HG03095 (cell line): ENCODE measurements around the gene MAP3K4.
A peak's percentile ranks its signal among the peaks of the same experiment; 100 is the strongest.
"Not testable (repeated sequence)": the region's sequence is repeated elsewhere in the genome, so short reads cannot be mapped to it uniquely, and the experiment has no call there.

Experiments used
- ATAC-seq: cut with Tn5 transposase; IDR thresholded peaks from one replicate; pipeline ENCODE4 v1.9.1; 2021; ENCODE audit warnings: moderate library complexity; ENCODE audit not compliant: unreplicated experiment

The MAP3K4 gene

DNA sequence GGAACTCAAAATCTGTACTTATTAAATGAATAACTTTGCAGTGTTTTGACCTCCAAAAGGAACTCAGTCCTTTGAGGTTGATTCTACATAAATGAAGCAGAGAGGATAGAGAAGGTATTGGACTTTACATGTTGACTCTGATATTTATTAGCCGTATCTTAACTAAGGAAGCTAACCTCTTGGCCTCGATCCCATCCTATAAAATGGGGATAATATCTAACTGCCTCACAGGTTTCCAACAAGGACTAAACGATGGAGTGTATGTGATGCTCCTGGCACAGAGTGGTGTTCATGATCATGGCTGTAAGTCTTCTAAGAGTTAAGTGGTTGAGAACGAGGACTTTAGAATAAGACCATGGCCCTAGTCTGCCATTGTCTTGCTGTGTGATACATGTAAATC is 24.2 kb upstream of the MAP3K4 start:
- no peak for ATAC-seq

DNA sequence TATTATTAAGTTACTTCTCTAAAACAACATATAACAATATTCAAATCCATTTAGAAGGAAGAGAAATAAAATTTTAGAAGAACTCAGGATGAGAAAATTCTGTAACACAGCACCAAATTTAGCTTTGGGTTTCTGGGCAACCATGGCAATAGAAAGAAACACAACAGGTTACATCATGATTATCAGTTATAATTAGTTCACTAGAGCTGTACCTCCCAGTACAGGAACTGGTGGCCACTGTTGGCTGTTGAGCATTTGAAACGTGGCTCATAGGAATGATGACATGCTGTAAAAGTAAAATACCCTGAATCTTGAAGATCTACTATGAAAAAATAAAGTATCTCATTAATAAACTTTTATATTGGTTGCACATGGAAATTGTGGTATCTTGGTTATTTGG is 23.7 kb upstream of the MAP3K4 start:
- no peak for ATAC-seq

DNA sequence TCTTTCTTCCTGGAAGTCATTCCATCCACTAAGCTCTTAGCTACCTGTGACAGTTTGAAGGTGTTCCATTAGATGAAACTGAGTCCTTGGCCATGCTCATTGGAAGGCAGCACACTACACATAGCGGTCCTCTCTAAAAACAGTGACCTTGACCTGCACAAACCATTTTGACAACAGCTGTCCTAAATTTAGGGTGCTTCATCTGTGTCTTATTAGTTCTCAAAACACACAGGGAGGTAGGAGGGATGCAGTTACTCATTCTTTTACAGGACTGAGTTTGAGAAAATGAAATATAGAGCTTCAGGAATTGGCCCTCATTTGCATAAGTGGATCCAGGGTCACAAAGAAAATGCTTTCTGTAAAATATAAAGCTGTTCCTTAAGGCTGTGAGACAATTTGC is 20.4 kb upstream of the MAP3K4 start:
- no peak for ATAC-seq

DNA sequence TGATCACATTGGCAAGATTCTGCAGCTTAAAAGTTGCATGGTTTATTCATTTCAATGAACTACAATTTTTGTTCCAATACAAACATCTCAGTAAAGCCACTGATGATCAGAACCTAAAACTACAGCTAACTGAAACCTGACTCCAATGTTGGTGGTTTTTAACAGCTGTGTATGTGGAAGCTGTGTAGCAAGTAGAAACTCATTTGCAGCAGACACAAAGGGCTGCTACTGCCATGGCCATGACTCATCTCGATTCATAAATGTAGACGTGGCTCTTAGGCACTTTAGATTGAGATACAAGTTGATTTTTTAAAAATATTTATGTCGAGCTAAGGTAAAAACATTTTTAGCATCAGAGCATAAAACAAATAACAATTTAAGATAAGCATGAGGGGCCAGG is 19.5 kb upstream of the MAP3K4 start:
- ATAC-seq = peak; percentile 60

DNA sequence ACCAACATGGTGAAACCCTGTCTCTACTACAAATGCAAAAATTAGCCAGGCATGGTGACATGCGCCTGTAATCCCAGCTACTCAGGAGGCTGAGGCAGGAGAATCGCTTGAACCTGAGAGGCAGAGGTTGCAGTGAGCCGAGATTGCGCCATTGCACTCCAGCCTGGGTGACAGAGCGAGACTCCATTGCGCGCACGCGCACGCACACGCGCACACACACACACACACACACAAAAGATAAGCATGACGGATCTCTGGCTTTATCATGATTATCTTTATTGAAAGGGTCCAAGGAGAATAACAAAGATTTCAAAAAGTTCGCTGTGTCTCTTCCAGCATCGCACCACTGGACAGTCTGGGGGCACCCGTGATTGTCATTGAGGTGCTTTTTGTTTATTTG is 19.0 kb upstream of the MAP3K4 start:
- not testable (repeated sequence) for ATAC-seq

DNA sequence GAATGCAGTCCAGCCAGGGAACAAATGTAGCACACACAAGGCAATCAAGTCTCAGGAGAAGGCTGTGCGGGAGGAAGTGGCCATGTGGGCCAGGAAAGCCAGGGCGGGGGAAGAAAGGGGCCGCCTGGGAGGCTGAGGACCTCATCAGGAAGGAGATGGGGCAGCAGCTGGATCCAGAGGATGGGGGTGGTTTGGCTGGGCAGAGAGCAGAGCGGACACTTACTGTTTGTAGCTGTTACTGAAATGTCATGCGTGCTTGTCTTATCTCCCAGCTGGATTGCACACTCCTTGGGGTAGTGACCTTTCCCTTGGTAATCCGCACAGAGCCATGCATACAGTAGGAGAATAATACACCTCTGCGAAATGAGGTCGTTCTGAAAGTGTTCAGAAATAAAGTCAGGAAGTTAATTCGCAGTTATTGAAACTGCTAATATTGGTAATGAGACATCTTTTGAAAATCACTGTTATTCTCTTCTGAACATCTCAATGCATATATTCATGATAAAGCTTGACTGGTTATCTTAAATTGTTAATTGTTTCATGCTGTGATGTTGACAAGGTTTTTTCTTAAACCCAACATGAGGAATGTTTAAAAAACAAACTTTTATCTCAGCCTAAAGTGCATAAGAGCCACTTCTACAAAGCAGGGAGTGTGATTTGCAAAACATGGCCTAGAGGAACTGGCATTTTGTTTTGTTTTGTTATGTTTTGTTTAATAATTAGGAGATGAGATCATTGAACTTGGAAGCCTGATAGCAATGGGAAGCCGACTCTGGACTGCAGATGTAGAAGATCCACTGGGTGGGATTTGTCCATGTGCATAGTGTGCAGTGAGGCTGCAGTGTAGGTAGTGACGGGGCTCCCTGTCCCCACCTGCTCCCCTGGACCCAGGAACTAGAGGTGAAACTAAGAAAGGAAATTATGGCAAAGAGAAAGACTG is 18.0 kb upstream of the MAP3K4 start:
- ATAC-seq = no peak

DNA sequence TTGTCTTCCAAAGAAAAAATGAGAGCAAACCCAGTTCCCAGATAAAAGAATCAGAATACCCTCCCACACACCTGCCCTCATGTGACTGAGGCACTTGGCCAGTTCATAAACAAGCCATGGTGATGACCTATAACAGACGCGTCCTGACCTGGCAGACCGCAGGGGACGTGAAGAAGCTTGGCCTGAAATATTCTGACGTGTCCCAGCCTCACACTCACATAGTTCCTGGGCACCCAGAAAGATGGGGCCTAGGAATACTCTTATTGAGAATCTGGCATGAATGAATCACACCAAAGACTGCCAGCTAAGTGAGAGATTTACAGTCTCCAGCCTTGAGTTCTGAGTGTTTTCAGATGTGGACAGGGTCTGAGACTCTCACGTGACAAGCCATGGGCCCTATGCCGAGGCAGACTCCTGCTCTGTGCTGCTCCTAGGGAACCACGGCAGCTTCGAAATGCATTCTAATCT is 17.2 kb upstream of the MAP3K4 start:
- no peak for ATAC-seq

DNA sequence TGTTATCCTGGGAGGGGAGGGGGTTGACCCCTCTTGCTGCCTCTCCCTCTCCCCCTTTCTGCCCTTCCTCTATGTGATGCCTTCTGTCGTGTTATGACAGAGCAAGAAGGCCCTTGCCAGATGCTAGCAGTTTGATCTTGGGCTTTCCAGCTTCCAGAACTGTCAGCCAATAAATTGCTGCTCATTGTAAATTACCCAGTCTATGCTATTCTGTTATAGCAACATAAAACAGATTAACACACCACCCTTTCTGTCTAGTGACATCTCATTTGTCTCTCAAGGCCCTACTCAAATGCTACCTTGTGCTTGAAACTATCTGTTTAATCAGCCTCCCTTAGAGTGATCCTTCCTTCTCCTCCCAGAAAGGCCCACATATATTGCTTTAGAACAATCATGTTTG is 16.4 kb upstream of the MAP3K4 start:
- ATAC-seq = no peak

DNA sequence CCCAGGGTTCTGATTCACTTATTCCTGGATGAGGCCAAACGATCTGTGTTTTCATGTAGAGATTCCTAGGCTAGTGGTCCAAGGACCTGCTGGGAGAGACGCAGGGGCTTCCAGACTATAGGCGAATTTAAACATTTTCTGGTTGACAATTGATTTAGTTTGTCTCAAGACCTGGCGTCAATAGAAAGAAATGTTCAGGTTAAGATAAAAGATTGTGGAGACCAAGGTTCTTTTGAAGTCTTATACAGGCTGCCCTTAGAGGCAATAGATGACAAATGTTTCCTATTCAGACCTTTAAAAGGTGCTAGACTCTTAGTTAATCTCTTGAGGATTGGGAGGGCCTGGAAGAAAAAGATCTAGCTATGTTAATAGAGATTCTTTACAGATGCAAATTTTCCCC is 15.6 kb upstream of the MAP3K4 start:
- ATAC-seq = not testable (repeated sequence)

DNA sequence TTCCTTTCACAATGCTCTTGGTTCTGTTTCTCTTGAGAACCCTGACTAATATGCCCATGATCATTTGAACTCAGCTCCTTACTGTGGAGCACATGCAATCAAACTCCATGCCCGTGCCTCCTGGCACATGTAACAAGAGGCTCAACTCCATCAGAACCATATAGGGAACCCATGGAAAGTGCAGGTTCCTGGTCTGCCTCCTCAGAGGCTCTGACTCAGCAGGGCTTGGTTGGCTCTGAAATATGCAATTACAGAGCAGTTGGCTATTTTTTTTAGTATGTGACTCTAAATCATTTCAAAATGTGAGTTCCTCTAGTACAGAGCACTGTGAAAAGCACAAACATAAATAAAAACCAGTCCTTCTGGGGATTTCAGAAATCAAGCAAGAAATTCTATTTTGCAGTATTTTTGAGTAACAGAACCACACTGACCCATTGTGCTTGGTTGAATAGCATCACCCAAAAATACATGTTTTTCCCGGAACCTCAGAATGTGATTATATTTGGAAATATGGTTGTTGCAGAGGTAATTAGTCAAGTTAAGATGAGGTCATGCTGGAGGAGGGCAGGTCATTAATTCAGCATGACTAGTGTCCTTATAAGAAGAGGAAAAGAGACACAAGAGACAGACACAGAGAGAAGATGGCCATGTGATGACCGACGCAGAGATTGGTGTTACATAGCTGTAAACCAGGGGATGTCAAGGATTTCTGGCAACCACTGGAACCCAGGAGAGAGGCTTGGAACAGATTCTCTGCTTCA is 13.2 kb upstream of the MAP3K4 start:
- ATAC-seq = no peak

DNA sequence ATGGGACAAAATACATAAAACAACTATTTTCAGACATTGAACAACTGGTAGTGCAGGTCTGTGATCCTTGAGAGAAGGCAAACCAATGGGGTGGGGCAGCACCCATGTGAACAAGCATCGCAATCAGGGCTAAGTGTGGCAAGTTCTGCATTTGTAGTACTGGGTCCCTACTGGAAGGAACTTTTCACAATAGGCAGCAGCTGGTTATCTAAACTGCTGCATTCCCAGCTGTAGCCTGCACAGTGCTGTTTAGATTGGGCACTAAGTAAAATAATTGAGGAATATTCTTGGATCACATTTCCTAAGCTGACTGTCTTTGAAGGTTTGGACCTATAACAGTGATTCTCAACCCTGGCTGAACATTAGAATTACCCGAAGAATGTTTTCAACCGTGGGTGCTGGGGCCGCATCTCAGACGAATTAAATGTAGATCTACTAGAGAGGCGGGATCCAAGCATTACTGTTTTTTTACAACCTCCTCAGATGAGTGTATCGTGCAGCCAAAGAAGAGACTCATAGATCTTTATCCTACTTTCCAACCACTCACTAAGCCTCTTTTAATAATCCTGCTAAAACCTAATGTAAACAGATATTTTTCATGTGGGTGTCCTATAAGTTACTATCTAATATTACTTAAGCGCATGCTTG is 12.4 kb upstream of the MAP3K4 start:
- no peak for ATAC-seq

DNA sequence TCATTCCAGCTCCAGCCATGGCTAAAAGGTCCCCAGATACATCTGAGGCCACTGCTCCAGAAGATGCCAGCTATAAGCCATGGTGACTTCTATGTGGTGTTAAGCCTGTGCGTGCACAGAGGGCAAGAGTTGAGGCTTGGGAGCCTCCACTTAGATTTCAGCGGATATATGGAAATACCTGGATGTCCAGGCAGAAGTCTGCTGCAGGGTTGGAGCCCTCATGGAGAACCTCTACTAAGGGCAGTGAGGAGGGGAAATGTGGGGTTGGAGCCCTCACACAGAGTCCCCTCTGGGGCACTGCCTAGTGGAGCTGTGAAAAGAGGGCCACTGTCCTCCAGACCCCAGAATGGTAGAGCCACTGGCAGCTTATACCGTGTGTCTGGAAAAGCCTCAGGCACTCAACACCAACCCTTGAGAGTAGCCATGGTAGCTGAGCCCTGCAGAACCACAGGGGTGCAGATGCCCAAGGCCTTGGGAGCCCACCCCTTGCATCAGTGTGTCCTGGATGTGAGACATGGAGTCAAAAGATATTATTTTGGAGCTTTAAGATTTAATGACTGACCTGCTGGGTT is 8.1 kb upstream of the MAP3K4 start:
- ATAC-seq = not testable (repeated sequence)

DNA sequence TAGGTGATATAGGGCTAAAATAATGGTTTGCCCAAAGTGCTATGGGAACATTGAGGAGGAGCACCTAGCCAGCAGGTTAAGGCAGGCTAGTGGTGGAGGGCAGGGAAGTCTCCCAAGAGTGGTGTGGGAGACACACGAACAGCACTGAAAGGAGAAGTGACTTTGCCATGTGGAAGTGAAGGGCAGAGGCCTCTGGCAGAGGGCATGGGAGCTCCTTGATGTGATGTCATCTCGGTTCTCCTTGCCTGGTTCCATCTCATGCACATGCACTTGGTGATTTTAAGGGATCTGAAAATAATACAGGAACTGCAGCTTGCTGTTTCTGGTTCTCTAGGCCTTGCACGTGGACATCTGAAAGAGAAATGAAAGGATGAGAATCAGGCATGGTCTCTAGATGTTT is 4.7 kb upstream of the MAP3K4 start:
- no peak for ATAC-seq

DNA sequence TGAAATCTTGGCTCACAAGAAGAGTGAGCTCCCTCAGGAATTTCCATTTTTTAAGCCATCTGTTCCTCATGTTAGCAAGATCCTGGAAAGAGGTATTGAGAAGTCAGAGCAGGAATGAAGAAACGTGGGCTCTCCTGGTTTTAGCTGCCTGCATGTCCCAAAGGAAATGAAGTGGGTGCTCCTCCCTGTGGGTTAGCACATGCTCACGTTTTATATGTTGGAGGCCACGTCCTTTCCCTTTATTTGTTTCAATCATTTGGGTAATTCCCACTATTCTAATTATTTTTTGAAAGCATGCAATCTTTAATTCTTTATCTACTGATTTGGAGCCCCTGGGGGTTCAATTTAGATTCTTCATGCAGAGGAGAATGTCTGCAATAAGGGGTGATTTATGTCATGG is 4.3 kb upstream of the MAP3K4 start:
- no peak for ATAC-seq

DNA sequence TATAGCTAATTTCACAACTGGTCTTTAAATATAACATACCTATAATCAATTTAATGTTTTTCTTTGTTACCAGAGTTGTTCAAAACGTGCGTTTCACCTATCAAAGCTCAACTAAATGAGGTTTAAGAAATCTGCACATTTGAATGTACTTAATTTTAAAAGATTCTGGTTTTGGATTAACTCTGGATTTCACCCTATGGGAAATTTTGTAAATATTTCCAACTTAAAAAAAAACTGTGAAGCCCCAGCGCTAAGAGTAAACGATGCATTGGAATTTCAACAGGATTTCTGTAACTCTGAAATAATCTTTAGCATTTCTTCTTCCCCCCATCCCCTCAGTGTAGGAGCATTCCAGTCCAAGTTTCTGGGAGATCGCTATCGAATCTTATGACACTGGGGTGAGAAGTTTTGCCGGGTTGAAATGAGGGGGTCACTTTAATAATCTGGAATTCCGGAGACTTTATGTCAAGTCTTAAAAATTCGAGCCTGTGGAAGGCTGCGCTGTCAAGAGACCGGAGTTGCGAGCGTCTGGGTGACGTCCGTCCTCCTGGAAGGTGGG is 643 bp upstream of the MAP3K4 start:
- ATAC-seq = no peak

DNA sequence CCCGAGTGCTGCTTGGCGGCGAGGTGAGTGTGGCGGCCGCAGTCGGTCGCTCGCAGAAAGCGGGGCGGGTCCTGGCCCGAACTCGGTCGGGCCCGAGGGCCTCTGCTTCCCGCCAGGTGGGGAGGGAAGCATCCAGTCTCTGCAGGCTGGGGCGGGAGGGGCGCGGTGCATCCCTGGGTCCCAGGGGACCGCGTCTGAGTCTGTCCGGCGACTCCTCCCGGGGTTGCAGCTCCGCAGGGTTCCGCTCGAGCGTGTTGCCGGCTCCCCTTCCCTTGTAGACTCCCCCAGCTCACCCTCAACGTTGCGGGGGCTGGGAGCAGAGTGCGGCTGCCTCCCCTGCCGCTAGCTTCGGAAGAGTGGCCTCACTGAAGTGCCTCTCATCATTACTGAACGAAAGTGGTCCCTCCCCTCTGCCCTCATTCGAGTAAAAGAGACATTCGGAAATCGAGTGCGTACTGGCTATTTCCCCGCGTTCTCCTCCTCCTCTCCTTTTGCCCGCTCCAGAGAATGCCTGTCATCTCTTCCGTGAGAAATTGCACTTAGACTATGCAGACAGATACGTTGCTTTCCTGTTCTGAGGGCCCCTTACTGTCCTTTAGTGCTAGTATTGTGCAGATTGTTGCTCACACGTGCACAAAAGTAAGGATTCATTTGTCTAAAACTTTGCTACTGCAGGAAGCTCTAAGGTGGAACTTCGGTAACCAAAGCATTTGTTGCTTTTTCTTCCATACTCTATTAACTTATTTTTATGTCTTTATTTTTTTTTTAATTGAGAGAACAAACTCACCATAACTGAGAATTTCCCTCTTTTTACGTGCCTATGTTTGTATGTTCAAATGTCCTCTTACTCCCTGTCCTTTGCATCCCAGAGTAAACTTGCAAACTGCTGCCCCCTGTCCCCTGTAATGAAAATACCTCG is 751 bp downstream of the MAP3K4 start:
- ATAC-seq = peak; percentile 46

DNA sequence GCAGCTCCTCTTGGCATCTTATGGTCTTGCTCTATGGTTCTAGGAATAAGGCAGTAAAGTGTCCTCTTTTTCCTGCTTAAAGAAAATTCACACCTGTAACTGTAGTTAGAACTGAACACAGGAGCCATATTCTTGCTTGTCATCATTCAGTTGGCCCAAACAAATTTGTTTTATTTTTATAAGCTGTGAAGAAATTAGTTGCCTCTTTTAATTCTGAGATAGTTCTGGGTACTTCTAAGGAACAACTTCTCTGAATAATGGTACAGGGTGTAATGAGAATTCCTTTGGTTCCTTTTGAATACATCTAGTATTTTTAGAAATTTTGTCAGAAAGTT is 1.4 kb downstream of the MAP3K4 start:
- ATAC-seq = no peak

DNA sequence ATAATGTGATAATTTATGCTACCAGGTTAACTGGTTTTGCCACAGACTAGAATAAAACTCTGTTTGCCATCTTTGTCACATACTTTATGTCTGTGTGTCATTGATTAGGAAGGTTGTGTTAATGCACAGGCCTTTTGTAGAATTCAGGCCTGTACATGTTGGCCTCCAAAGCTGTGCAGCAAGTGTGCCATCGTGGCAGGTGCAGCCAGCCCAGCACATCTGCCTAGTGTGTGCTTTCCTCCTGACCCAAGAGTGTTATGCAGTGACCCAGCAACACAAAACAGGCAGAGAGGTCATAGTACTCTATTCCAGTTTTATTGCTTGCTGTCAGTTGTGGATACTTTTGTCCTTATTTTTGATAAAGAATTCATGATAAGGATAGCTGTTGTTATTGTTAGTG is 3.7 kb downstream of the MAP3K4 start:
- ATAC-seq = no peak

DNA sequence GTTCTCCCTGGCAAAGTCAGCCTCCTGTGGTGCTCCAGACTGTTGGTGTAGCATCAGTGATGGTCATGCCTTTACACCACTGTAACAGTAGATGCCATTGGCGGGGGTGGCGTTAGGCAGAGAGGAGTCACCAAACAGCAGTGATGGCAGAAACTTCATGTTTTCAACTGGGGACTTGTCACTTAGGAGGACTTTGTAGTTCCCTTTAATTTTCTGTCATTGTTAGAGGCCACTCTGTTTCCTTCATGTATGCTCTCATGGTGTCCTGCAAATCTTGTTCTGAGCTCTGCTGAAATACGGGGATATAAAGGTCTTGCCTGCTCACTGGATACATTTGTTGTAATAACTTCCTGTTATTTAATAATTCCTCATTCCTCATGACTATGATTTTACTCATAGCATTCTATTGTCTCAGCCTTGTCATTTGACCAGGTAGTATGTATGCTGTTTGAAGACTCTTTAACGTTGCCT is 4.6 kb downstream of the MAP3K4 start:
- ATAC-seq = no peak

DNA sequence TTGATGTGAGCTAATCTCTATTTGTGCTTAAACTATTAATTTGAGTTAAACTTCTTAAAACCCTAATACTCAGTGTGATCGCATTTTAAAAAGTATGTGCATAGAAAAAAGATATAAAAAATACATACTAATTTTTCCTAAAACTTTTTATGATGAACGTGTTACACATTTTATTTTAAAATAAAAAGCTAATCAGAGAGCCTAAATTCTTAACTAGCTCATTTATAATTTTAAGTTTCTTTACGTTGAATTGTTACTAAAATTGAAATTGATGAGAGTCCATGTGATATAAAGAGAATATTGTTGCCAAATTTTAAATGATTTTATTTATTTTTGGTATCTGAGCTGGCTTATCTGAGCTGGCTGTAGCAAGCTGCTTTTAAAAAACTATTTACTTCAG is 6.6 kb downstream of the MAP3K4 start:
- ATAC-seq = no peak
